Hepatocyte (in vitro differentiated cells): ENCODE data around the gene SLC25A45.

Source experiments
- EZH2phosphoT487 ChIP-seq: fragments of 200-600 bp; sonication (generic); IDR thresholded peaks from one replicate; pipeline ENCODE4 v1.6.1; 2018; ENCODE audit warnings: antibody characterized with exemption, mild to moderate bottlenecking, low read depth, moderate library complexity; ENCODE audit not compliant: unreplicated experiment, severe bottlenecking
- TF ChIP-seq, protein P1 (sequence below): fragments of 200-600 bp; sonication (generic); IDR thresholded peaks from 2 replicates; pipeline ENCODE4 v1.5.1; 2016; ENCODE audit warnings: antibody characterized with exemption, mild to moderate bottlenecking; ENCODE audit not compliant: poor library complexity

DNA sequence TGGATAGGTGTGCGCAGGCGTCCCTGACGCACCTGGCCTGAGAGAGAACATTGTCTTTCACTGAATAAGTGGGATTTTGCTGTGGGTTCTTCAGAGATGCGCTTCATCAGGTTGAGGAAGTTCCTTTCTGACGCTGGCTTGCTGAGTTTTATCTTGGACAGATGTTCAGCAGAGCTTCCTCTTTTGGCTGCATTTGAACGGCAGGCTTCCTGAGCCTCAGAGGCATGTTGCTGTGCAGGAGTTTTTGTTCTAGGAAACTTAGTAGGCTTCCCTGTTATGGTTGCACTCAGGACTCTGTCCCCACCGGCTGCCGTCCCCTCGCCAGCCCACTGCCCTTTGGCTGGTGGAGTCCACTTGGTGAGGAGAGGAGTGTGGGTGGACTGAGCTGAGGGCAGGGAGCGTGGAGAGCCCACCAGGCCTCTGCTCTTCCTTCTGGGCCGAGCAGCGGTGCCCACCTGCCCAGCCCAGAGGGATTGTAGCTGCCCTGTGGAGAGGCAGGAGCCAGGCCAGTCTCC is 21.2 kb upstream of the SLC25A45 start:
- TF ChIP-seq, protein P1, sequence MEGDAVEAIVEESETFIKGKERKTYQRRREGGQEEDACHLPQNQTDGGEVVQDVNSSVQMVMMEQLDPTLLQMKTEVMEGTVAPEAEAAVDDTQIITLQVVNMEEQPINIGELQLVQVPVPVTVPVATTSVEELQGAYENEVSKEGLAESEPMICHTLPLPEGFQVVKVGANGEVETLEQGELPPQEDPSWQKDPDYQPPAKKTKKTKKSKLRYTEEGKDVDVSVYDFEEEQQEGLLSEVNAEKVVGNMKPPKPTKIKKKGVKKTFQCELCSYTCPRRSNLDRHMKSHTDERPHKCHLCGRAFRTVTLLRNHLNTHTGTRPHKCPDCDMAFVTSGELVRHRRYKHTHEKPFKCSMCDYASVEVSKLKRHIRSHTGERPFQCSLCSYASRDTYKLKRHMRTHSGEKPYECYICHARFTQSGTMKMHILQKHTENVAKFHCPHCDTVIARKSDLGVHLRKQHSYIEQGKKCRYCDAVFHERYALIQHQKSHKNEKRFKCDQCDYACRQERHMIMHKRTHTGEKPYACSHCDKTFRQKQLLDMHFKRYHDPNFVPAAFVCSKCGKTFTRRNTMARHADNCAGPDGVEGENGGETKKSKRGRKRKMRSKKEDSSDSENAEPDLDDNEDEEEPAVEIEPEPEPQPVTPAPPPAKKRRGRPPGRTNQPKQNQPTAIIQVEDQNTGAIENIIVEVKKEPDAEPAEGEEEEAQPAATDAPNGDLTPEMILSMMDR, result no peak
- no peak for TF ChIP-seq EZH2phosphoT487
